ENCODE results near the gene TTI1.

- TF ChIP-seq CTCF (IDR thresholded peaks at IDR 0.05; ENCODE audit: insufficient read depth, low read depth, low read length) (no peak), EZH2 (IDR thresholded peaks at IDR 0.05; ENCODE audit: insufficient read depth, low read length) (no peak)
These were observed 33.6 kb downstream of the TTI1 start for GRCh38 chr20:37999526-38000263.
